HG03439 (cell line): ENCODE data around the gene MUC4.
"Not testable (repeated sequence)": the region's sequence is repeated elsewhere in the genome, so short reads cannot be mapped to it uniquely, and the experiment has no call there.

Experiments used
- ATAC-seq: cut with Tn5 transposase; IDR thresholded peaks from one replicate; pipeline ENCODE4 v1.9.1; 2021; ENCODE audit warnings: mild to moderate bottlenecking, moderate library complexity; ENCODE audit not compliant: unreplicated experiment

The MUC4 gene

DNA sequence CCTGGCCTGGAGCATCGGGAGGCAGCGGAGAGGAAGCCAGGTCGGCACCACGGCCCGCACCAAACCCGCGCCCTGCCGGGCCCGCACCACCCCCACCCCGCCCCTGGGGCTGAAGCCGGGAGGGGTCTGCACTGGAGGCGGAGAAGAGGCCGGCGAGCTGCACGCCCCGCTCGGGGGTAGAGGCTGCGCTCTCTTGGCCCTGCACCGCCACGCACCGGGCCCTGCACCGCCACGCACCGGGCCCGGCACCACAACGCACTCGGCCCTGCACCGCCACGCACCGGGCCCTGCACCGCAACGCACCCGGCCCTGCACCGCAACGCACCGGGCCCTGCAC is 49.5 kb downstream of the MUC4 start:
- no peak for ATAC-seq

DNA sequence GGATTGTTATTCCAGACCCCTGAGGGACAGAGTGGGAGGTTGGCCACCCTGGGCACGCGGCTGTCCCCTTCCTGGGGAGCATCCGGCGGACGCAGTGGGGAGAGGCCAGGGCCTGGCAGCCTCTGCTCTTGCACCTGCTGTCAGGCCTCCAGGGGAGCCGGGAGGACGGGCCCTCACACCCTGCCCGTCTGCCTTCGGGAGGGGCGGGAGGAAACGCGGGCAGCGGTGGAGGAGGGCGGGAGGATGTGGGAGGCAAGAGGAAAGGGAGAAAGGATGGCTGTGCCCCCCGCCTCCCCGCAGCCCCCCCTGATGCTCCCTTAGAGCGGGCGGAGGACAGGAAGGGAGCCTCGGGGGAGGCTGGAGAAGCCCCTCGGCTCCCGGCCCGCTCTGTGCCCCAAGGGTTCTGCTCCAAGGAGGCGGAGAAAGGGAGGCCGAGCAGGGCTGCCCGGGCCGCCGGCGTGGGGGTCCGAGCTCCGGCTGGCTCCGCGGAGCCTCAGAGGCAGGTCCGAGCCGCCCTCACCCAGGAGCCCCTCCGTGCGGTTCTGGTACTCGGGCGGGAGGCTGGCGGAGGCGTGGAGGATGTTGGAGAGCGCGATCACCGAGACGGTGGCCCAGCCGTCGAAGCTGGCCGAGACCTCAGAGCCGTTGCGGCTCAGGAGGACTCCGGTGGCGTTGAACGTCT is 50.0 kb downstream of the MUC4 start:
- ATAC-seq: no peak

DNA sequence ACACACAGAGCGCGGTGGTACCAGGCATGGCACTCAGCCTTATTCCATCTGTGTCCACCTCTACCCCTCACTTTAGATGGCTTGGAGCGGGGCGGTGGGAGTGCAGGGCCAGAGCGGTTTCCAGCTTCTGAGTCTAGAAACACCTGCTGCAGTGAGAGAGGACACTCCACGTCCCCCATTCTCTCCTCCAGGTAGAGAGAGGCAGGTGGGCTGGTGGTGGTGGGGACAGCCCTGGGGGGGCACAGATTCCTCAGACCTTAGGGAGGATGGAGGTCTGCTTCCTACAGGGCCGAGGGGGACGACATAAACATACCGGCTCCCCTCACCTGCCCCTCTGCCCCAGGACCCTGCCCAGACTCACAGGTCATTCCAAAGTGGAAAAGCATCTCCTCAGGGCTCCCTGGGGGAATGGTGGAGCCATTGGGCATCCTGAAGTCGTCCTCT is 50.6 kb downstream of the MUC4 start:
- ATAC-seq: no peak

DNA sequence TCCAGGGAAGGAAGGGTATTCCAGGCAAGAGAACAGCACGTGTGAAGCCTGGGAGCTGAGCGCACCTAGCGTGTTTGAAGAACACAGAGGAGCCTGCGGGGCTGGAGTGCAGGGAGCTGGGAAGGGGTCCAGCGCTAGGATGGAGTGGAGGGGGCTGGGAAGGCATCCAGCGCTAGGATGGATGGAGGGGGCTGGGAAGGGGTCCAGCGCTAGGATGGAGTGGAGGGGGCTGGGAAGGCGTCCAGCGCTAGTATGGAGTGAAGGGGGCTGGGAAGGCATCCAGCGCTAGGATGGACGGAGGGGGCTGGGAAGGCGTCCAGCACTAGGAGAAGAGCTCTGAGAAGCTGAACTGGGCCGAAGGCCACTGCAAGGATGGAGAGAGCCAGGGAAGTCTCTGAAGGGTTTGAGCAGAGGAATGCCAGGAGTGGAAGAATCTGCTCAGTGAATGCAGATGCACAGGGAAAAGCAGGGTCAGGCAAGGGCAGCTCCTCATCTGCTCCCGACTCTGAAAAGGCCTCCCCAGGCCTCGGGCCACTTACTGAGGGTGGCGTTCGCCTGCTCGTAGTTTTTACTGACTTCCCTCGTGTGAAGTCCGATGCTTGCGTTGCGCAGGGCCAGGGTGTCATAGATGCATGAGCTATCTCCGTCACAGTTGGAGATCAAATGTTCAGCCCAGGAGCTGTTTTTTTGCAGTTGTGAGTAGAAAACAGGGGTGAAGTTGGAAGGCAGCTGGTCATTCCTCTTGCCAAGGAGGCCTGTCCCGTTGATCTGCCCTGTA is 51.2 kb downstream of the MUC4 start:
- no peak for ATAC-seq

DNA sequence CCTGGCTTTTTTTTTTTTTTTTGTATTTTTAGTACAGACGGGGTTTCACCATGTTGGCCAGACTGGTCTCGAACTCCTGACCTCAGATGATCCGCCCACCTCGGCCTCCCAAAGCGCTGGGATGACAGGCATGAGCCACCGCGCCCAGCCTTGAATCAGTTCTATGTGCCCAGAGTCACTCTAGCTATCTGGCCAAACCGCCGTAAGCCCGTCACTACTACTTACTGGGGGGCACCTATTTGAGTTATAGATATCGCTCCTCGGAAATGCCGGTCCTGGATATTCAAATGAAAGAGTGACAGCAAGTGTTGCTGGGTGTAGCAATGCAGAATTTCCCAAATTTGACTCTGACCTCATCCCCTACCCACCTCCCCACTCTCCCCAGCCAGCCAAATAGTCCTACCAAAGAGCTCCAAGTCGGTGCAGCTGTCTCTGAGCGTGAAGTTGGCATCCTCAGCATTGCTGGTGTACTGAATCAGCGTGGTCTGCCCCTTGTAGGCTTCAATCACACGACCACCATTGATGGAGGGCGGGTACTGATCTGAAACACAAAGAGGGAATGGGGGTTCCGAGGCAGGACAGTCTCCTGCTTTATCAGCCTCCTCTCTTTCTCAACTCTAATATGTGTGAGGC is 52.9 kb downstream of the MUC4 start:
- ATAC-seq: no peak

DNA sequence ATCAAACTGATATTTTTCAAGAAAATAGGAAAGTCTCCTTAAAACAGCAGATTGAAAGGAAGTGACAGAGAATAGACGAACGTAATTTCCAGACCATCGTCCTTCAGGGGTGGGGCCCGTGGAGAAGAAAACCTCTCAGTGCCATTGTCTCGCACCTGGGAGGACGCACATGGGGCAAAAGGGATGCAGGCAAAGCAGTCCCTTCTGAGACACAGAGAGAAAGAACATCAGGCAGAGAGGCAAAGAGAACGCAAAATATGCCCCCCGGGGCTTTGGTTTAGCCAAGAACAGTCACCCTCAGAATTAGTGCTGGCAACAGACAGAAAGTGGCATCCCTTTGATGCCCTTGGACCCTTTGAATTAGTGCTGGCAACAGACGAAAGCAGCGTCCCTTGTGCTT is 53.9 kb downstream of the MUC4 start:
- no peak for ATAC-seq

DNA sequence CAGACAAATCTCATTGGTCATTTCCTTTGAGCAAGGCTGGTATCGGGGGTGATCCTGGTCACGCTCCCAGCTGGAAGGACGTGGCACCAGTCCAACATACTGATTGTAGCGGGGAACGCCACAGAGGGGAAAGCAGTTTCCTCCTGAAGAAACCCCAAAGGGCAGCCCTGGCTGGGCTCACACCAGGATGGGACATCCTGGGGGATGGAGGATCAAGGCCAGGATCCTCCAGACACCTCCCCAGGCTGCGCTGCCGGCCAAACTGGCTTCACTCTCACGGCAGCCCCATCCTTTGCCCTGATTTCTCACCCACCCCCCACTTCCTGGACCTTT is 54.3 kb downstream of the MUC4 start:
- no peak for ATAC-seq

DNA sequence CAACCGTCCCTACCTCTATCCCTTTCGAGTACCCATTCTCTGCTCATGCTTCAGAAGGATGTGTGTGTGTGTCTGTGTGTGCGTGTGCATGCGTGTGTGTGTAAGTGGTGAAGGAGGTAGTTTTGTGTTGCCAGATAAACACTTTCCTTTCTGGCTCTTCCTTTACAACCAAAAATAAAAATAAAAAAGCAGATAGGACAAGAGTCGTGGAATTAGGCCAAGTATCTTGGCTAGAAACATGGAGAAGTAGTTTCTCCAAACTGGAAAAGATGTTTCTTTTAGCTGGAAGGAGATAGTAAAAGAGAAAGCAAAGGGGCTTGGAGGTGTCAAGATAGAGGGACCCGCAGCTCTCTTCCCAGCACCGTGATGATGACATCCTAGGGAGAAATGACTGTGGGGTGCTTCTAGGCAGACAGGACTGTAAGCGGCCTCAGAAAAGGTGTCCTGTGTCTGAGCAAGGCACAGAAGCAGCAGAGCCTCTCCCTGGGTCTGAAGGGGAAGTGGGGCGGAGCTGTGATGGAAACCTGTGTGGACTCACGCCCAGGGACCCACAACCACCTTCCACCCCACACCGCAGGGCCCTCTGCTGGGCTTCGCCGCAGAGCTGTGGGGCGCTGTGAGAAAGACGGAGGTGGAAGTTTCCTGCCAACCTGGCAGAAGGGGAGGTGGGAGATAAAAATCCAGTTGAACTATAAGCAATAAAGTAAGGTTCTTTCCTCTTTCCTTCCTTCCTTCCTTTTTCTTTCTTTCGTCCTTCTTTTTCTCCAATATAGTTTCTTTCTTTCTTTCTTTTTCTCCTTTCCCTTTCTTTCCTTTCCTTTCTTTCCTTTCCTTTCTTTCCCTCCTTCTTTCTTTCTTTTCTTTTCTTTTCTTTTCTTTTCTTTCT is 55.7 kb downstream of the MUC4 start:
- no peak for ATAC-seq

DNA sequence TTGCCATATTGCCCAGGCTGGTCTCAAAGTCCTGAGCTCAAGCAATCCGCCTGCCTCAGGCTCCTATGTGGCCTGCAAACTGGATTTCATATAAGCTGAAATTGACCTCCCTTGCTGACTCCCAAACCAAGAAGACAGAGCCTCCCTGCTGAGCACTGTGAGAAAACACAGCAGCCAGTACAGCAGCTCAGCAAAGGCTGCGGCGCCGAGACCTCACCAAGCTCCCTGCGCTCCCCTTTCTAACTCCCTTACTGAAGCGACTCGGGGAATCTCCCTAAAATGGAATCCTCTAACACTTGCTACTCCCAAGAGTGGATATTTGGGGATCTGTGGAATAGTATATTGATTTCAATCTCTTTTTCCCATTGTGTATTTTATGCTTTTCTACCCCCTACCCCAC is 56.3 kb downstream of the MUC4 start:
- no peak for ATAC-seq

DNA sequence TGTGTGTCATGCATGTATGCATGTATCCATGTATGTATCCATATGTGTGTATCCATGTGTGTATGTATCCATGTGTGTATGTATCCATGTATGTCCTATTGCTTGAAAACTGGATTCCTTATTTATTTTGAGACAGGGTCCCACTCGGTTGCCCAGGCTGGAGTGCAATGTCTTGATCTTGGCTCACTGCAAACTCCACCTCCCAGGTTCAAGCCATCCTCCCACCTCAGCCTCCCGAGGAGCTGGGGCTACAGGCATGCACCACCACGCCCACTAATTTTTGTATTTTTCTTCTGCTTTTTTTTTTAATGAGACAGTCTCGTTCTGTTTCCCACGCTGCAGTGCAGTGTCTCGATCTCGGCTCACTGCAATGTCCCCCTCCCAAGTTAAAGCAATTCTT is 56.8 kb downstream of the MUC4 start:
- no peak for ATAC-seq

DNA sequence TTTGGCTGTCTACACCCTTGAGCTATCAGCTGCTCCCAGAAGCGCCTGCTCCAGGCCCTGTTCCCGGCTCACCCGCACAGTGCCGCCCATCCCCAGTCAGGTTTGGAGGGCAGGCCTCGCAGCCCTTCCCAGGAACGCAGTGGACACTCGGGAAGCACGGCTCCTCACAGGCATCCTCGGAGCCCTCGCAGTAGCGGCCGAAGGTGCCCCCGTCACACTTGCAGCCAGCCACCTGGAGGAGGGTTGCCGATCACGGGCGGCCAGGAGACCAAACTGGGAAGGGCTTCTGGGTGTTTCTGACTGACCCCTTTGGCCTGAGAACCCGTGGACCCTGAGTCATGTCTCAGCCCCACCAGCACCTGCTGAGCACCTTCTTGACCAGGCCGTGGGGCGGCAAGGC is 57.6 kb downstream of the MUC4 start:
- no peak for ATAC-seq

DNA sequence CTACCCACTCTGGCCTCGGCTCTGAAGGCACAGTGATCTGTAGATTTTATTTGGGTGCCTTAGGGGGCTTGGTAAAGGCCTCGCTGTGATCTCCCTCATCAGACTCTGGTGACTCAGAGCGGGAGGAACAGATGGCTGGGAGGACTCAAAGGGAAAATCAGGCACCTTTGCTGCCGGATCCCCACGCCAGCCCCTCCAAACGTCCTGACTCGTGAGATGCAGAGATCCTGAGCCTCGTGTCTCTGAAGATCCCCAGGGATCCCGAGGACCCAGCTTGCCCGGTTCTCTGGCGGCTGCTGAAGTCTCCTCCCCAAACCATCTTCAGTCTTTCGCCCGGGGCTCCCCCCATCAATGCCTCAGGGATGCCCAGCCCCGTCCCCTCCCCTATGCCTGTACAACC is 58.1 kb downstream of the MUC4 start:
- ATAC-seq: no peak

DNA sequence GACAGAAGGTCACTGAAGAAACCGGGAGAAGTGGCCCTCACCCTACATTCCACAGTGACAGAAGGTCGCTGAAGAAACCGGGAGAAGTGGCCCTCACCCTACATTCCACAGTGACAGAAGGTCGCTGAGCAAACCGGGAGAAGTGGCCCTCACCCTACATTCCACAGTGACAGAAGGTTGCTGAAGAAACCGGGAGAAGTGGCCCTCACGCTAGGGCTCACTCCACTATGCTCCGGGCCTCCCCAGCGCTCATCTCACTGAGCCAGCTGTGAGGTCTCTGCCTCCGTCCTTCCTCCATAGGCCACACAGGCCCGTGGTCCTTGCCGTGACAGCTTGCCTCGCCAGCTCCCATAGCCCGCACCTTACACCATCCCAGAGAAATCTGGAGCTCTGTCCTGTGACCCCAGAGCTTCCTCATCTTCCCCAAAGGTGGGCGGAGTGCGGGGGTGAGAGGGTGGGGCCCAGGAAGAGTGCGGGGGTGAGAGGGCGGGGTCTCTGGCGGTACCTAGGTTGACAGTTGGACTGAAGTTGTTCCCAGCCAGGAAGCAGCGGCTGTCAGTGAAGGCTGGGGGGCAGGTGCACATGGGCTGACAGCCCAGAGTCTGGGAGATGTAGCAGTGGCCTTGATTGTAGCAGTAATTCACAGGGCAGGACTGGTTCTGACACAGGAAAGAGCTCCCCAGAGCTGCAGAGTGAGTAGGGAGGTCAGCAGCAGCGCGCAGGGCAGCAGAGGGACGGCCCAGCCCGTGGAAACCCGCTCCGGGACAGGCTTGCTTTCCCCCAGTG is 59.0 kb downstream of the MUC4 start:
- ATAC-seq: no peak

DNA sequence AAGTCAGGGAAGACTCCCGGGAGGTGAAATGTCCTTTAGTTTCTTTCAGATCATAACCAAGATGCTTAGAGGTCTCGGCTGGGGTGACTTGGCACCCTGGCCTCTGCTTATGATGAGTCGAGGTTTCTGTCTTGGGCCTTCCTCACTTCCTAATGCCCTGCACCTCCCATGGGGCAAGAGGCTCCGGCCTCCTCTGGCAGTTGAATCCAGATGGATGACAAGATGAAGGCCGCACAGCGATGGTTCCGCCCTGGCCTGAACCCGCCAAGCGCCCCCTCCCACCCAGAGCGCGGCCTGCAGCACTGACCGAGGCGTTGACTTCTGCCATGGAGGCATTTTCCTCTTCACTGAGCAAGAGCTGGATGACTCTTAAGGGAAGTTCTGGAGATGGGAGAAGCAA is 59.7 kb downstream of the MUC4 start:
- ATAC-seq: no peak

DNA sequence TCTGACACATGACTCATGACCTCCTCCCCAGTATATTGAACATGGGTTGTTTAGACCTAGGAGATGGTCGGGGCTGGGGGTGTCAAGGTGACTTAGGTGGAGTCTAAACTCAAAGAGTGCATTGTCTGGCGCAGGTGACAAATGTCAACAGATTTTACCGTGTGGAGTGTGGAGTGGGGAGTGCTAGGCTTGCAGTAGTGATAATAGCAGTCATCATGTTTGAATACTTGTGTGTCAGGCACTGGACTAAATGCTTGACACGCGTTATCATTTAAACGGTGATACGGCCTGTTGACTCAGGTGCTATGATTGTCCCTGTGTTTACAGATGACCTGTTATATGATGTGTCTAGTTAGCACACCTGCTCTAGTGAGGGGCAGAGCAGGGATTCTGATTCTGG is 60.2 kb downstream of the MUC4 start:
- no peak for ATAC-seq

DNA sequence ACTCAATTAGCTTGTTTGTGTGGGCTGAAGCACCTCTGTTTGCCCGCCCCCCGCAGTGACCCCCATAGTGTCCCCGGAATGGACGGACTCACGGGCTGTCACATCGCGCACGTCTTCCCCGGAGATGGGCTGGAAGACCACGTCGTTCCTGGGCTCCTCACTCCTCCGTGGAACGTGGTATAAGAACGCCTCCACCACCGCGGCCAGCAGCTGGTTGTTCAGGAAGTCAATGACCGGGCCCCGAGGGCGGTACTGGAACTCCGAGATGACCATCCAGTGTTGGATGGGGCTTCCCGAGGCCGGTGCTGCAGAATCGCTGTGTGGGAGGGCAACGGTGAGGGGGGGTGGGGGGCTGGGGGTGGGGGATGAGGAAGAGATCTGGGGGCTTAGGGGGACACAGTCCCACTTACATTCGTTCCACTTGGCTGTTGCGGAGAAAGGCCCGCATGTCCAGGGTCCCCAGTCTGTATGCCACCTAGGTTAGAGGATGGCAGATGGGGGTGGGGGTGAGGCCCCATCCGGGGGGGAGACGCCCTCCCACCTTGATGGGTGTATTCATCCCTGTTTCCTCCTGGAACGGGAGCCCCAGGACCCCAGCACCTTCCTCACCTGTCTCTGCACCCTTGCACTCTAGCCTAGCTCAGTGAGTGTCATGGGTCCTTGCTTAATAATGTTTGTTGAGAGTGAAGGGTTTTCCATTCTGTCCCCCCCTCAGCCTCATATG is 60.8 kb downstream of the MUC4 start:
- ATAC-seq: no peak

DNA sequence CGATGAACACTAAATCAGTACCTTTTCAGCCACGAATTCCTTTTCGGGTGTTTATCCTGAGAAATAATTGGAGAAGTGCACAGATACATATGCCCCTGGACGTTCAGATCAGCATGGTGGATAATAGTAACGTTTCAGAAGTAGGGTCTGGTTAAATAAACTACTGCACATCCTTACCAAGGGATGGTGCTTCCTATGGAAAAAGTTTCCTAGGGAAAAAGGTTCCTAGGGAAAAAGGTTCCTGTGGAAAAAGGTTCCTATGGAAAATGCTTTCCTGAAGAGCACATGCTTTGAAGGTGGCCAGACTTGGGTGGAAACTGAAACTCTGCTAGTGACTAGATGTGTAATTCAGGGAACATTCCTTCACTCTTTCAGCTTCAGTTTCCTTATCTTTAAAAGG is 62.6 kb downstream of the MUC4 start:
- not testable (repeated sequence) for ATAC-seq

DNA sequence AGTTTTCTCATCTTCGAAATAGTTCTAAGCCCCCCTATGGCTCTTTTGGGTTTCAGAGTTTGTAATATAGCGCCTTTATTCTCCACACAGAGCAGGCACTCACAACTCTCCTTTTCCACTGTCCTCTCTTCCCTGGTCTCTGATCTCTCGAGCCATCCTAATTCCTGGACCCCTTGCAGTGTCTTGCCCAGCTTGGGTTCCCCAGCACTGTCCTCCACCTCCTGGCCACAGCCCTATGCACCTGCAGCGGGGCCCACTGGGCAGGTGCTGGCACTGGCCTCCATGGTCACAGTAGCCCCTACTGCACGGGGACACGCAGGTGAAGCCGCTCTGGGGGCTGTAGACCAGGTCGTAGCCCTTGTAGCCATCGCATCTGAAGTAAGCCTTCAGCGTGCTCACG is 63.1 kb downstream of the MUC4 start:
- no peak for ATAC-seq

DNA sequence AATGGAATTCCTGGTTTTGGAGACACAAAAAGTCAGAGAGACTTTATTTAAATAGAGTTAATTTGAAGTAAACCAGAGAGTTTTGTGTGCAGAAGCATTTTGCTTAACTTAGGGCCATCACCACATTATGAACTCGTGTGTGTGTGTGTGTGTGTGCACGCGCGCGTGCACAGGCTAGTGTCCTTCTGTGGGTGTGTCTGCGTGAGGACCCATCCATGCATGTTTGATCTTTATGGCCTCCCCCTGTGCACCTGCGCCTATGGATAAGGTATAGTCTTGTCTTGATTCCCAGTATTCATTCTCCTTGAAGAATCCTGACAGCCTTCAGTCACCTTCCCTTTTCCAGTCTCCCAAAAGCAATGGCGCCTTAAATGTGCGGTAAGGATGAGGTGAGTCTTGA is 65.0 kb downstream of the MUC4 start:
- no peak for ATAC-seq

DNA sequence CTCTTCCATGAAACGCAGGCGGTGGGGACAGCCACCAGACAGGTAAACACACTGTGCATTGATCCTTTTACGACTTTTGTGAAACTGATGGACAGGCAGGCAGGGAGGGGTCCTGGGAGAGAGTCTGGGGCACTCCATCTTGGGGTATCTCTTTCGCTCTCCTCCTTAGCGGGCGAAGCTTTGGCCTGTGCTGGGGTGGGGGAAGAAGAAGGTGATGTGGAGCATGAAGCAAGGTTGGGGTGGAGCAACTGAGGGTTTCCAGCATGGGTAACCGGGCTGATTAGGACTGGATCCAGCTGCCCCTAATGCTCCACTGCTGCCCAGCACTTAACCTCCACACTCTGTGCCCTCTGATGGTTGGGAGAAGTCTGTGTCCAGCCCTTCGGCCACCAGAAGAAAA is 65.4 kb downstream of the MUC4 start:
- ATAC-seq: no peak
